OCI-LY1 (cell line): ENCODE results near the gene MTNR1B.

Source experiments
- H2AFZ ChIP-seq: fragments of 200-600 bp; sonication (generic), shearing (Covaris generic); 2 replicates; pipeline ENCODE4 v1.6.0; 2014; ENCODE audit warnings: antibody characterized with exemption, mild to moderate bottlenecking, low read length
- H3F3A ChIP-seq: fragments of 200-600 bp; sonication (generic), shearing (Covaris generic); 2 replicates; pipeline ENCODE4 v1.6.0; 2014; ENCODE audit warnings: mild to moderate bottlenecking, antibody characterized with exemption, low read length, moderate library complexity; ENCODE audit not compliant: insufficient read depth
- H3K27ac ChIP-seq: fragments of 200-600 bp; sonication (generic); 2 replicates; pipeline ENCODE4 v1.5.1; 2014; ENCODE audit warnings: low read length, mixed run types, mild to moderate bottlenecking, low read depth; ENCODE audit not compliant: poor library complexity, severe bottlenecking
- H3K27me3 ChIP-seq: fragments of 200-600 bp; sonication (generic); 2 replicates; pipeline ENCODE4 v1.6.0; 2014; ENCODE audit warnings: antibody characterized with exemption, mild to moderate bottlenecking, low read length, moderate library complexity; ENCODE audit not compliant: insufficient read depth
- H3K36me3 ChIP-seq: fragments of 200-600 bp; sonication (generic); 2 replicates; pipeline ENCODE4 v1.6.1; 2014; ENCODE audit warnings: mild to moderate bottlenecking, antibody characterized with exemption, low read length, moderate library complexity, mixed read lengths; ENCODE audit not compliant: insufficient read depth
- H3K4me1 ChIP-seq: fragments of 200-600 bp; sonication (generic); 2 replicates; pipeline ENCODE4 v1.5.1; 2014; ENCODE audit warnings: mild to moderate bottlenecking, low read length, moderate library complexity; ENCODE audit not compliant: insufficient read depth, severe bottlenecking
- H3K4me2 ChIP-seq: fragments of 200-600 bp; sonication (generic), shearing (Covaris generic); 2 replicates; pipeline ENCODE4 v1.6.1; 2014; ENCODE audit warnings: low read length
- H3K4me3 ChIP-seq: fragments of 200-600 bp; sonication (generic); 2 replicates; pipeline ENCODE4 v1.5.1; 2014; ENCODE audit warnings: low read length, low read depth, mild to moderate bottlenecking, mixed read lengths; ENCODE audit not compliant: poor library complexity, severe bottlenecking
- H3K79me2 ChIP-seq: fragments of 200-600 bp; shearing (Covaris generic); 2 replicates; pipeline ENCODE4 v1.6.1; 2016; ENCODE audit warnings: mixed run types, low read length, mixed read lengths; ENCODE audit not compliant: insufficient read depth
- H3K9ac ChIP-seq: fragments of 200-600 bp; sonication (generic), shearing (Covaris generic); 2 replicates; pipeline ENCODE4 v1.6.1; 2014; ENCODE audit warnings: mild to moderate bottlenecking, low read length, mixed read lengths
- H3K9me2 ChIP-seq: fragments of 200-600 bp; sonication (generic), shearing (Covaris generic); 2 replicates; pipeline ENCODE4 v1.6.1; 2014; ENCODE audit warnings: low read depth, mild to moderate bottlenecking, low read length, mixed read lengths
- H3K9me3 ChIP-seq: fragments of 200-600 bp; shearing (Covaris generic); 2 replicates; pipeline ENCODE4 v1.6.1; 2014; ENCODE audit warnings: low read length, mixed read lengths
- H4K20me1 ChIP-seq: fragments of 200-600 bp; sonication (generic), shearing (Covaris generic); 2 replicates; pipeline ENCODE4 v1.6.0; 2016; ENCODE audit warnings: mild to moderate bottlenecking, low read length; ENCODE audit not compliant: insufficient read depth
- EZH2 ChIP-seq: fragments of 200-600 bp; sonication (generic), shearing (Covaris generic); IDR thresholded peaks from 2 replicates; pipeline ENCODE4 v1.8.0; 2017; ENCODE audit warnings: borderline replicate concordance, mixed run types, mild to moderate bottlenecking, antibody characterized with exemption, low read length, moderate library complexity, mixed read lengths
- TF ChIP-seq, protein P1 (sequence below): fragments of 200-600 bp; sonication (generic), shearing (Covaris generic); IDR thresholded peaks from 2 replicates; pipeline ENCODE4 v1.5.1; 2017; ENCODE audit warnings: mild to moderate bottlenecking, antibody characterized with exemption, low read length, moderate library complexity, mixed read lengths

The MTNR1B gene

DNA sequence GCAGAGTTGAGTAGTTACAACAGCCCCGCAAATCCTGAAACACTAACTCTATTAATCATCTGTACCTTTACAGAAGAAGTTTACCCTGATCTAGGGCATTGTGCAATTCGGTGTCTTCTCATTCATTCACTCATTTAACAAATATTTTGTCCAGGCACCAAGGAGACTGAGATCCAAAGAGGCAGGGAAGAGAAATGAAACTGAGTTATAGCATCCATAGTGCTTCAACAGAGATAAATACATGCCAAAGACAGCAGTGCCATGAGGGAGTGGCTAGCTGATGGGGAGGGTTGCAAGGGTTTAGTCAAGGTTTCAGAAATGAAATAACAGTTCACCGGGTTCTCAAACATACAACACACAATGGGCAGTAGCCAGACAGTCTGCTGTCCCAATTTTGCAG lies 40.2 kb upstream of the MTNR1B start:
- H3K4me2 ChIP-seq = no peak overlapping the region
- no peaks in the 10 kb centered on the region for H3K36me3 ChIP-seq
- no peaks in the 10 kb centered on the region for H3K79me2 ChIP-seq
- H3K27me3 ChIP-seq = no peaks in the 10 kb centered on the region
- no peak overlapping the region for H3K9ac ChIP-seq
- TF ChIP-seq EZH2 = no peak
- TF ChIP-seq, protein P1, sequence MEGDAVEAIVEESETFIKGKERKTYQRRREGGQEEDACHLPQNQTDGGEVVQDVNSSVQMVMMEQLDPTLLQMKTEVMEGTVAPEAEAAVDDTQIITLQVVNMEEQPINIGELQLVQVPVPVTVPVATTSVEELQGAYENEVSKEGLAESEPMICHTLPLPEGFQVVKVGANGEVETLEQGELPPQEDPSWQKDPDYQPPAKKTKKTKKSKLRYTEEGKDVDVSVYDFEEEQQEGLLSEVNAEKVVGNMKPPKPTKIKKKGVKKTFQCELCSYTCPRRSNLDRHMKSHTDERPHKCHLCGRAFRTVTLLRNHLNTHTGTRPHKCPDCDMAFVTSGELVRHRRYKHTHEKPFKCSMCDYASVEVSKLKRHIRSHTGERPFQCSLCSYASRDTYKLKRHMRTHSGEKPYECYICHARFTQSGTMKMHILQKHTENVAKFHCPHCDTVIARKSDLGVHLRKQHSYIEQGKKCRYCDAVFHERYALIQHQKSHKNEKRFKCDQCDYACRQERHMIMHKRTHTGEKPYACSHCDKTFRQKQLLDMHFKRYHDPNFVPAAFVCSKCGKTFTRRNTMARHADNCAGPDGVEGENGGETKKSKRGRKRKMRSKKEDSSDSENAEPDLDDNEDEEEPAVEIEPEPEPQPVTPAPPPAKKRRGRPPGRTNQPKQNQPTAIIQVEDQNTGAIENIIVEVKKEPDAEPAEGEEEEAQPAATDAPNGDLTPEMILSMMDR = no peak
- no peaks in the 10 kb centered on the region for H4K20me1 ChIP-seq
- no peak overlapping the region for H2AFZ ChIP-seq
- no peaks in the 10 kb centered on the region for H3F3A ChIP-seq
- no peak overlapping the region for H3K4me3 ChIP-seq
- no peaks in the 10 kb centered on the region for H3K9me2 ChIP-seq
- no peak overlapping the region for H3K27ac ChIP-seq
- H3K4me1 ChIP-seq = no peaks in the 10 kb centered on the region
- H3K9me3 ChIP-seq = peaks cover 2% of the 10 kb centered on the region; the same call in 1 of the 2 replicates

- Histone ChIP-seq H3K4me3 (no peak overlapping the region), H3K4me2 (no peak overlapping the region), H2AFZ (no peak overlapping the region), H3K27me3 (no peaks in the 10 kb centered on the region), H3K9me2 (no peaks in the 10 kb centered on the region), H4K20me1 (no peaks in the 10 kb centered on the region), H3K79me2 (no peaks in the 10 kb centered on the region), H3K27ac (no peak overlapping the region), H3K9me3 (peaks cover 2% of the 10 kb centered on the region; the same call in 1 of the 2 replicates), H3K36me3 (no peaks in the 10 kb centered on the region), H3F3A (no peaks in the 10 kb centered on the region), H3K4me1 (no peaks in the 10 kb centered on the region), H3K9ac (no peak overlapping the region)
- no peak for TF ChIP-seq EZH2
- TF ChIP-seq, protein P1 = no peak
Measured at GRCh38 chr11:92929653-92930052, 39.8 kb upstream of the MTNR1B start.

DNA sequence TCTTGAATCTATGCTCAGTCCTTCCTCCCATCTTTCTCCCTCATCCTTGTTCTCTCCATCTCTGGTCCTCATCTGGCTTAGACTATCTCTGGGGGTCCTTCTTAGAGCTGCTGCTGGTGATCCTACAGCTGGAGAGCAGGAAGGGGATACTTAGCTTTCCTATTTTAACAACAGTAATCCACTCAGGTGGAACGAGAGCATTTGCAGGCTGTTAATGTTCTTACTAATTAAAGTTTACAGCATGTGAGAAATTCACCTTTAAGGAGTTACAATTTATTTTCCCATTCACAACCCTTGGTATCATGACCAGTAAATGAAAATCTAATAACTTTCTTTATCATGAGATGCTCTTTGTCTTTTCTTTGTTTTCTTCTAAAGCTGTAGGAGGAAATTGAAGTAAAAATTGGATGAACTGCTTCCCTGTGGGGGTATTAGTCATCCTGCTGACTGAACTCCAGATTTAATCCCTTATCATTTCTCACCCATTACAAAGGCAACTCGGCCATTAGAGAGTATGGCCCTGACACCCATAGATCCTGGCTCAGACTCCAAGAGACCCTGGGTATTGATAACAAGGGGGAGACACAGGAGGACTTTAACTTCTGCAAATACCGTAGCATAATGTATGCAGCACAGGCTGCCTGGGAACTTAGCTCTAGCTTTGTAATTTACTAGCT lies 37.6 kb upstream of the MTNR1B start:
- Histone ChIP-seq H3K9ac (no peak overlapping the region), H3K4me1 (no peaks in the 10 kb centered on the region), H3K9me2 (no peaks in the 10 kb centered on the region), H3K79me2 (no peaks in the 10 kb centered on the region), H3K4me3 (no peak overlapping the region), H3F3A (no peaks in the 10 kb centered on the region), H3K9me3 (no peaks in the 10 kb centered on the region), H3K4me2 (no peak overlapping the region), H3K36me3 (no peaks in the 10 kb centered on the region), H4K20me1 (no peaks in the 10 kb centered on the region), H3K27ac (no peak overlapping the region), H2AFZ (no peak overlapping the region), H3K27me3 (no peaks in the 10 kb centered on the region)
- TF ChIP-seq EZH2 = no peak
- TF ChIP-seq, protein P1 = no peak
